DOHH2 (cell line): ENCODE data around the gene ADM.

ENCODE experiments used
- EZH2phosphoT487 ChIP-seq: fragments of 200-600 bp; sonication (generic); IDR thresholded peaks from 2 replicates; pipeline ENCODE4 v1.6.1; 2017; ENCODE audit warnings: borderline replicate concordance, mild to moderate bottlenecking, antibody characterized with exemption, low read length, moderate library complexity, mixed read lengths
- TF ChIP-seq, protein P1 (sequence below): fragments of 200-600 bp; sonication (generic); IDR thresholded peaks from one replicate; pipeline ENCODE4 v1.5.1; 2014; ENCODE audit warnings: antibody characterized with exemption, mild to moderate bottlenecking, low read depth, low read length; ENCODE audit not compliant: poor library complexity, severe bottlenecking

DNA sequence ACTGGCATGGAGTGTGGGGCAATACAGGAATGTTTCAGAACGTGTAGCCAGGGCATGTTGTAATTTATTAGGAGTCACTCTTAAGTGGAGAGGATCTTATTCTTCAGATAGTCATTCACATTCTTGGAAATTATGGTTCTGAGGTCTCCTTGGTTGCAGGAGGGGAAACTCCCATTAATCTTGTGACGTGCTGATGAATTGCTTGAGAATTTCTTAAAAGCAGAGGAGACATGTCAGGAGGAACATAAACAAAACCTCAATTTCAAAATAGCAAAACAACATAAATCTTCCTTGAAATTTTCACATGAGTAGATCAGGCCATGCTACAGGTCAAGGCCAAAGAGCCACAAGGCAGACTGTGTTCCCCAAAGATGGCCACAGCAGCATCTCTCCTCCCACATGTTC lies 50.4 kb downstream of the ADM start:
- TF ChIP-seq, protein P1, sequence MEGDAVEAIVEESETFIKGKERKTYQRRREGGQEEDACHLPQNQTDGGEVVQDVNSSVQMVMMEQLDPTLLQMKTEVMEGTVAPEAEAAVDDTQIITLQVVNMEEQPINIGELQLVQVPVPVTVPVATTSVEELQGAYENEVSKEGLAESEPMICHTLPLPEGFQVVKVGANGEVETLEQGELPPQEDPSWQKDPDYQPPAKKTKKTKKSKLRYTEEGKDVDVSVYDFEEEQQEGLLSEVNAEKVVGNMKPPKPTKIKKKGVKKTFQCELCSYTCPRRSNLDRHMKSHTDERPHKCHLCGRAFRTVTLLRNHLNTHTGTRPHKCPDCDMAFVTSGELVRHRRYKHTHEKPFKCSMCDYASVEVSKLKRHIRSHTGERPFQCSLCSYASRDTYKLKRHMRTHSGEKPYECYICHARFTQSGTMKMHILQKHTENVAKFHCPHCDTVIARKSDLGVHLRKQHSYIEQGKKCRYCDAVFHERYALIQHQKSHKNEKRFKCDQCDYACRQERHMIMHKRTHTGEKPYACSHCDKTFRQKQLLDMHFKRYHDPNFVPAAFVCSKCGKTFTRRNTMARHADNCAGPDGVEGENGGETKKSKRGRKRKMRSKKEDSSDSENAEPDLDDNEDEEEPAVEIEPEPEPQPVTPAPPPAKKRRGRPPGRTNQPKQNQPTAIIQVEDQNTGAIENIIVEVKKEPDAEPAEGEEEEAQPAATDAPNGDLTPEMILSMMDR, result no peak
- TF ChIP-seq EZH2phosphoT487, result no peak
